SK-N-SH treated with all-trans-retinoic acid at 6 μM for 48 hours (cell line): ENCODE data around the gene NEUROG1.

ENCODE experiments used
- ATAC-seq: fragments of 200-7000 bp; cut with Tn5 transposase; 3 replicates; pipeline ENCODE4 v1.9.1; 2020; ENCODE audit warnings: mild to moderate bottlenecking, moderate library complexity
- ARNTL ChIP-seq: fragments of 450-650 bp; formaldehyde crosslinking; IDR thresholded peaks from 2 replicates; pipeline ENCODE4 v1.5.0; 2020; ENCODE audit warnings: low read depth, mild to moderate bottlenecking, moderate library complexity, borderline replicate concordance
- BACH2 ChIP-seq: fragments of 250-450 bp; sonication (Bioruptor Pico); IDR thresholded peaks from 2 replicates; pipeline ENCODE4 v1.9.0; 2021; ENCODE audit warnings: mild to moderate bottlenecking, borderline replicate concordance
- CSDC2 ChIP-seq: fragments of 250-450 bp; sonication (Bioruptor Pico); IDR thresholded peaks from 2 replicates; pipeline ENCODE4 v1.5.0; 2020; ENCODE audit warnings: mild to moderate bottlenecking, moderate library complexity
- CSRNP3 ChIP-seq: fragments of 250-450 bp; sonication (Bioruptor Pico); IDR thresholded peaks from 2 replicates; pipeline ENCODE4 v1.5.1; 2021; ENCODE audit warnings: mild to moderate bottlenecking, moderate library complexity
- ESRRG ChIP-seq: fragments of 250-450 bp; sonication (Bioruptor Pico); IDR thresholded peaks from 2 replicates; pipeline ENCODE4 v1.6.1; 2021; ENCODE audit warnings: mild to moderate bottlenecking
- GLIS3 ChIP-seq: fragments of 250-450 bp; sonication (Bioruptor Pico); IDR thresholded peaks from 2 replicates; pipeline ENCODE4 v1.5.0; 2020; ENCODE audit warnings: mild to moderate bottlenecking, moderate library complexity
- ISL1 ChIP-seq: fragments of 250-450 bp; sonication (Bioruptor Pico); IDR thresholded peaks from 2 replicates; pipeline ENCODE4 v2.1.2; 2022; ENCODE audit warnings: mild to moderate bottlenecking, moderate library complexity
- OSR1 ChIP-seq: fragments of 250-450 bp; sonication (Bioruptor Pico); IDR thresholded peaks from 2 replicates; pipeline ENCODE4 v1.8.0; 2022; ENCODE audit warnings: moderate library complexity, mild to moderate bottlenecking, inconsistent platforms
- PATZ1 ChIP-seq: fragments of 250-450 bp; sonication (Bioruptor Pico); IDR thresholded peaks from 2 replicates; pipeline ENCODE4 v1.8.0; 2020; ENCODE audit warnings: mild to moderate bottlenecking, moderate library complexity, borderline replicate concordance
- PPARA ChIP-seq: fragments of 250-450 bp; sonication (Bioruptor Pico); IDR thresholded peaks from 2 replicates; pipeline ENCODE4 v1.5.0; 2020; ENCODE audit warnings: mild to moderate bottlenecking, borderline replicate concordance
- RARB ChIP-seq: fragments of 250-450 bp; sonication (Bioruptor Pico); IDR thresholded peaks from 2 replicates; pipeline ENCODE4 v1.8.0; 2021; ENCODE audit warnings: mild to moderate bottlenecking, moderate library complexity
- SNAI2 ChIP-seq: fragments of 250-450 bp; sonication (Bioruptor Pico); IDR thresholded peaks from 2 replicates; pipeline ENCODE4 v1.5.0; 2020; ENCODE audit warnings: mild to moderate bottlenecking, moderate library complexity
- TCF4 ChIP-seq: fragments of 250-450 bp; sonication (Bioruptor Pico); IDR thresholded peaks from 2 replicates; pipeline ENCODE4 v1.8.0; 2021; ENCODE audit warnings: mild to moderate bottlenecking, moderate library complexity, borderline replicate concordance
- TOX ChIP-seq: fragments of 250-450 bp; sonication (Bioruptor Pico); IDR thresholded peaks from 2 replicates; pipeline ENCODE4 v1.8.0; 2021; ENCODE audit warnings: mild to moderate bottlenecking, moderate library complexity, borderline replicate concordance
- ZC3H10 ChIP-seq: fragments of 250-450 bp; sonication (Bioruptor Pico); IDR thresholded peaks from 2 replicates; pipeline ENCODE4 v1.5.1; 2021; ENCODE audit warnings: mild to moderate bottlenecking, moderate library complexity
- ZFP3 ChIP-seq: fragments of 250-450 bp; sonication (Bioruptor Pico); IDR thresholded peaks from 2 replicates; pipeline ENCODE4 v1.5.0; 2020; ENCODE audit warnings: mild to moderate bottlenecking, moderate library complexity
- ZFP30 ChIP-seq: fragments of 450-650 bp; formaldehyde crosslinking; IDR thresholded peaks from 2 replicates; pipeline ENCODE4 v1.5.0; 2022; ENCODE audit warnings: mild to moderate bottlenecking, moderate library complexity
- ZNF565 ChIP-seq: fragments of 450-650 bp; formaldehyde crosslinking; conservative IDR thresholded peaks from 2 replicates; pipeline ENCODE4 v1.5.0; 2020; ENCODE audit warnings: low read depth, mild to moderate bottlenecking, moderate library complexity
- ZNF70 ChIP-seq: fragments of 450-650 bp; formaldehyde crosslinking; IDR thresholded peaks from 2 replicates; pipeline ENCODE4 v1.5.0; 2020; ENCODE audit warnings: mild to moderate bottlenecking, moderate library complexity
- ZNF8 ChIP-seq: fragments of 450-650 bp; formaldehyde crosslinking; IDR thresholded peaks from 2 replicates; pipeline ENCODE4 v1.5.0; 2020; ENCODE audit warnings: mild to moderate bottlenecking, moderate library complexity
- TF ChIP-seq, protein P1 (sequence below): fragments of 250-450 bp; sonication (Bioruptor Pico); IDR thresholded peaks from 2 replicates; pipeline ENCODE4 v1.5.0; 2020; ENCODE audit warnings: mild to moderate bottlenecking, moderate library complexity
- TF ChIP-seq, protein P2 (sequence below): fragments of 250-450 bp; sonication (Bioruptor Pico); IDR thresholded peaks from 2 replicates; pipeline ENCODE4 v1.8.0; 2021; ENCODE audit warnings: low read depth, mild to moderate bottlenecking, moderate library complexity, borderline replicate concordance
- TF ChIP-seq, protein P3 (sequence below): fragments of 250-450 bp; sonication (Bioruptor Pico); IDR thresholded peaks from 2 replicates; pipeline ENCODE4 v1.5.1; 2020; ENCODE audit warnings: low read depth, mild to moderate bottlenecking, moderate library complexity

The NEUROG1 gene, protein sequence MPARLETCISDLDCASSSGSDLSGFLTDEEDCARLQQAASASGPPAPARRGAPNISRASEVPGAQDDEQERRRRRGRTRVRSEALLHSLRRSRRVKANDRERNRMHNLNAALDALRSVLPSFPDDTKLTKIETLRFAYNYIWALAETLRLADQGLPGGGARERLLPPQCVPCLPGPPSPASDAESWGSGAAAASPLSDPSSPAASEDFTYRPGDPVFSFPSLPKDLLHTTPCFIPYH

DNA sequence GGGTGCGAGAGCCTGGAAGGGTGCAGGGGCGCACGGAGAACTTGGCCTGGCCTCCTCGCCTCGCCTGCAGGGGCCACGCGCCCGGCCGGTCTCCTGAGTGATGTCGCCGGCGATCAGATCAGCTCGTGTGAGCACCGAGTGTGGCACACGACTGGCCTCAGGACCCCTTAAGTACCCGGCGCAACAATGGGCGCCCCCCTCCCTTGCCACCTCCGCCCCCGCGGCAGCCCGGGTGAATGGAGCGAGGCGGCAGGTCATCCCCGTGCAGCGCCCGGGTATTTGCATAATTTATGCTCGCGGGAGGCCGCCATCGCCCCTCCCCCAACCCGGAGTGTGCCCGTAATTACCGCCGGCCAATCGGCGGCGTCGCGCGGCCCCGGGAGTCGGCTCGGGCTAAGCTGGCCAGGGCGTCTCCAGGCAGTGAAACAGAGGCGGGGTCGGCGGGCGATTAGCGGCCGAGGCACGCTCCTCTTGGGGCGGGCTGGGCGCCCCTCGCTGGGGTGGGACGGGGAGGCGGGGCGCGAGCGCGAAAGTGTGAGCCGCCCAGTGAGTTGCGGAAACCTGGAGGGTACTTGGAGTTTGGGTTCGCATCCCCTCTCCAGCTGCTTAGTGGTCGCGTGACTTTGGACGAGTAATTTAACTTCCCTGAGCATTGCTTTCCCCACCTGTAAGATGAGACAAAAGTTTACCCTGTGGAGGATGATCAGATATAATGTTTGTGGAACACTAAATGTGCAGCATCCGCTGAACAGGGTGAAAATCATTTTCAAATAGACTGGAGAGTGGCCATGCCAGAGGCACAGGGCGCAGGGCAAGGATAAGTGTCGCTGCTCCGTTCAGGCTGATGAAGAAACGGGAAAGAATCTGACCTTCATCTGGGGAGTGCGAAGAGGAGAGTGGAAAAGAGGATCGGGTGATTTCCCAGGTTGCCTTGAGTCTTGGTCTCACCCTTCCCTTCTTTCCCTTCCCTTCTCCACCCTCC lies at the start of gene NEUROG1:
NEUROG1 (minus strand) TSS at position 145 of the 982 bp plus-strand sequence. CDS start 274 bp downstream, outside the sequence.
- no peak for TF ChIP-seq ZFP30 (CRISPR knock-in tag)
- no peak for TF ChIP-seq TOX (CRISPR knock-in tag)
- no peak for TF ChIP-seq OSR1 (CRISPR knock-in tag)
- TF ChIP-seq PATZ1 (CRISPR knock-in tag): no peak
- TF ChIP-seq GLIS3: no peak
- TF ChIP-seq RARB (CRISPR knock-in tag): no peak
- TF ChIP-seq ESRRG: no peak
- TF ChIP-seq, protein P1, sequence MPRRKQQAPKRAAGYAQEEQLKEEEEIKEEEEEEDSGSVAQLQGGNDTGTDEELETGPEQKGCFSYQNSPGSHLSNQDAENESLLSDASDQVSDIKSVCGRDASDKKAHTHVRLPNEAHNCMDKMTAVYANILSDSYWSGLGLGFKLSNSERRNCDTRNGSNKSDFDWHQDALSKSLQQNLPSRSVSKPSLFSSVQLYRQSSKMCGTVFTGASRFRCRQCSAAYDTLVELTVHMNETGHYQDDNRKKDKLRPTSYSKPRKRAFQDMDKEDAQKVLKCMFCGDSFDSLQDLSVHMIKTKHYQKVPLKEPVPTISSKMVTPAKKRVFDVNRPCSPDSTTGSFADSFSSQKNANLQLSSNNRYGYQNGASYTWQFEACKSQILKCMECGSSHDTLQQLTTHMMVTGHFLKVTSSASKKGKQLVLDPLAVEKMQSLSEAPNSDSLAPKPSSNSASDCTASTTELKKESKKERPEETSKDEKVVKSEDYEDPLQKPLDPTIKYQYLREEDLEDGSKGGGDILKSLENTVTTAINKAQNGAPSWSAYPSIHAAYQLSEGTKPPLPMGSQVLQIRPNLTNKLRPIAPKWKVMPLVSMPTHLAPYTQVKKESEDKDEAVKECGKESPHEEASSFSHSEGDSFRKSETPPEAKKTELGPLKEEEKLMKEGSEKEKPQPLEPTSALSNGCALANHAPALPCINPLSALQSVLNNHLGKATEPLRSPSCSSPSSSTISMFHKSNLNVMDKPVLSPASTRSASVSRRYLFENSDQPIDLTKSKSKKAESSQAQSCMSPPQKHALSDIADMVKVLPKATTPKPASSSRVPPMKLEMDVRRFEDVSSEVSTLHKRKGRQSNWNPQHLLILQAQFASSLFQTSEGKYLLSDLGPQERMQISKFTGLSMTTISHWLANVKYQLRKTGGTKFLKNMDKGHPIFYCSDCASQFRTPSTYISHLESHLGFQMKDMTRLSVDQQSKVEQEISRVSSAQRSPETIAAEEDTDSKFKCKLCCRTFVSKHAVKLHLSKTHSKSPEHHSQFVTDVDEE (CRISPR knock-in tag): no peak
- TF ChIP-seq, protein P2, sequence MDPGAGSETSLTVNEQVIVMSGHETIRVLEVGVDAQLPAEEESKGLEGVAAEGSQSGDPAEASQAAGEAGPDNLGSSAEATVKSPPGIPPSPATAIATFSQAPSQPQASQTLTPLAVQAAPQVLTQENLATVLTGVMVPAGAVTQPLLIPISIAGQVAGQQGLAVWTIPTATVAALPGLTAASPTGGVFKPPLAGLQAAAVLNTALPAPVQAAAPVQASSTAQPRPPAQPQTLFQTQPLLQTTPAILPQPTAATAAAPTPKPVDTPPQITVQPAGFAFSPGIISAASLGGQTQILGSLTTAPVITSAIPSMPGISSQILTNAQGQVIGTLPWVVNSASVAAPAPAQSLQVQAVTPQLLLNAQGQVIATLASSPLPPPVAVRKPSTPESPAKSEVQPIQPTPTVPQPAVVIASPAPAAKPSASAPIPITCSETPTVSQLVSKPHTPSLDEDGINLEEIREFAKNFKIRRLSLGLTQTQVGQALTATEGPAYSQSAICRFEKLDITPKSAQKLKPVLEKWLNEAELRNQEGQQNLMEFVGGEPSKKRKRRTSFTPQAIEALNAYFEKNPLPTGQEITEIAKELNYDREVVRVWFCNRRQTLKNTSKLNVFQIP (CRISPR knock-in tag): no peak
- ATAC-seq: no peak

- TF ChIP-seq ARNTL (CRISPR knock-in tag): no peak
- no peak for TF ChIP-seq GLIS3
- no peak for TF ChIP-seq ZNF70 (CRISPR knock-in tag)
- no peak for TF ChIP-seq TOX (CRISPR knock-in tag)
- no peak for TF ChIP-seq PPARA (CRISPR knock-in tag)
- TF ChIP-seq ZFP3 (CRISPR knock-in tag): no peak
- TF ChIP-seq, protein P1 (CRISPR knock-in tag): no peak
- TF ChIP-seq ZFP30 (CRISPR knock-in tag): no peak
- no peak for TF ChIP-seq SNAI2 (CRISPR knock-in tag)
- no peak for TF ChIP-seq CSRNP3
- TF ChIP-seq BACH2 (CRISPR knock-in tag): no peak
- TF ChIP-seq ISL1: no peak
- TF ChIP-seq ZNF8 (CRISPR knock-in tag): no peak
- TF ChIP-seq ZNF565: no peak
- TF ChIP-seq, protein P3, sequence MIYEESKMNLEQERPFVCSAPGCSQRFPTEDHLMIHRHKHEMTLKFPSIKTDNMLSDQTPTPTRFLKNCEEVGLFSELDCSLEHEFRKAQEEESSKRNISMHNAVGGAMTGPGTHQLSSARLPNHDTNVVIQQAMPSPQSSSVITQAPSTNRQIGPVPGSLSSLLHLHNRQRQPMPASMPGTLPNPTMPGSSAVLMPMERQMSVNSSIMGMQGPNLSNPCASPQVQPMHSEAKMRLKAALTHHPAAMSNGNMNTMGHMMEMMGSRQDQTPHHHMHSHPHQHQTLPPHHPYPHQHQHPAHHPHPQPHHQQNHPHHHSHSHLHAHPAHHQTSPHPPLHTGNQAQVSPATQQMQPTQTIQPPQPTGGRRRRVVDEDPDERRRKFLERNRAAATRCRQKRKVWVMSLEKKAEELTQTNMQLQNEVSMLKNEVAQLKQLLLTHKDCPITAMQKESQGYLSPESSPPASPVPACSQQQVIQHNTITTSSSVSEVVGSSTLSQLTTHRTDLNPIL (CRISPR knock-in tag): no peak
- TF ChIP-seq, protein P2 (CRISPR knock-in tag): no peak
- TF ChIP-seq RARB (CRISPR knock-in tag): no peak
- TF ChIP-seq ZC3H10 (CRISPR knock-in tag): no peak
- no peak for TF ChIP-seq TCF4 (CRISPR knock-in tag)
- TF ChIP-seq CSDC2 (CRISPR knock-in tag): no peak
- no peak for ATAC-seq
Measured at GRCh38 chr5:135584918-135585317, 49.2 kb upstream of the NEUROG1 start.
